ENCODE results near the gene TAP2.

TAP2 gene

GRCh38 chr6:32792901-32793435, 45.6 kb downstream of the TAP2 start:
- no peak for DNase-seq (ENCODE audit: low spot score)

GRCh38 chr6:32790306-32790705, 48.2 kb downstream of the TAP2 start:
- DNase-seq (ENCODE audit: low spot score), result no peak

All from putamen (tissue), 1 donor.